Esophagus muscularis mucosa (tissue), 3 donors: ENCODE measurements around the gene PNLIPRP3.

Experiments
- POLR2A ChIP-seq: fragments of 450-650 bp; IDR thresholded peaks from one replicate; pipeline ENCODE4 v1.6.1; 2017; ENCODE audit warnings: antibody characterized with exemption, moderate library complexity, mild to moderate bottlenecking, low read depth
- POLR2AphosphoS5 ChIP-seq, 2 donors: sonication (generic); formaldehyde crosslinking; IDR thresholded peaks; one replicate each; pipeline ENCODE4 v1.6.1; 2017; ENCODE audit warnings: antibody characterized with exemption in 2 of 2
- TF ChIP-seq, protein P1 (sequence below), 3 experiments: fragments of 200-600 bp in 2 of 3; fragments of 450-650 bp in 1 of 3; sonication (generic) in 2 of 3; IDR thresholded peaks; one replicate each; pipeline ENCODE4 v1.5.1; 2017 to 2019; ENCODE audit warnings: antibody characterized with exemption in 3 of 3, mild to moderate bottlenecking in 2 of 3, moderate library complexity in 1 of 3

GRCh38 chr10:116511365-116511764 is 83.7 kb downstream of the PNLIPRP3 start:
- TF ChIP-seq, protein P1, sequence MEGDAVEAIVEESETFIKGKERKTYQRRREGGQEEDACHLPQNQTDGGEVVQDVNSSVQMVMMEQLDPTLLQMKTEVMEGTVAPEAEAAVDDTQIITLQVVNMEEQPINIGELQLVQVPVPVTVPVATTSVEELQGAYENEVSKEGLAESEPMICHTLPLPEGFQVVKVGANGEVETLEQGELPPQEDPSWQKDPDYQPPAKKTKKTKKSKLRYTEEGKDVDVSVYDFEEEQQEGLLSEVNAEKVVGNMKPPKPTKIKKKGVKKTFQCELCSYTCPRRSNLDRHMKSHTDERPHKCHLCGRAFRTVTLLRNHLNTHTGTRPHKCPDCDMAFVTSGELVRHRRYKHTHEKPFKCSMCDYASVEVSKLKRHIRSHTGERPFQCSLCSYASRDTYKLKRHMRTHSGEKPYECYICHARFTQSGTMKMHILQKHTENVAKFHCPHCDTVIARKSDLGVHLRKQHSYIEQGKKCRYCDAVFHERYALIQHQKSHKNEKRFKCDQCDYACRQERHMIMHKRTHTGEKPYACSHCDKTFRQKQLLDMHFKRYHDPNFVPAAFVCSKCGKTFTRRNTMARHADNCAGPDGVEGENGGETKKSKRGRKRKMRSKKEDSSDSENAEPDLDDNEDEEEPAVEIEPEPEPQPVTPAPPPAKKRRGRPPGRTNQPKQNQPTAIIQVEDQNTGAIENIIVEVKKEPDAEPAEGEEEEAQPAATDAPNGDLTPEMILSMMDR (IDR thresholded peaks at IDR 0.05) = no peak
- TF ChIP-seq POLR2A (no peak), POLR2AphosphoS5 (IDR thresholded peaks at IDR 0.05) (no peak)
